ENCODE measurements around the gene MSMB. TPM values are rescaled to one million over a fixed set of nuclear protein-coding genes. Genes with fewer than 3 reads are reported as not detected.

Gene MSMB
- total and polyA plus RNA-seq, 2 of the 4 experiments (the other 2 are of a cell fraction), result not detected

- Histone ChIP-seq H2BK15ac (ENCODE audit: low read depth, low read length) (no peak overlapping the region), H2AK9ac (replicated peaks; ENCODE audit: low read depth, low read length, poor library complexity) (no peak overlapping the region), H2BK120ac (ENCODE audit: low read depth, low read length) (no peak overlapping the region), H3K27me3 (ENCODE audit: control insufficient read depth, insufficient read depth, low read length) (no peaks in the 10 kb centered on the region), H3K9me1 (ENCODE audit: insufficient read depth, low read length) (no peaks in the 10 kb centered on the region), H4K5ac (ENCODE audit: low read depth, low read length) (no peak overlapping the region), H3K27ac (ENCODE audit: insufficient read depth, low read length) (no peak overlapping the region), H3K18ac (ENCODE audit: low read depth, low read length) (no peak overlapping the region), H3K4ac (ENCODE audit: low read depth, low read length) (no peak overlapping the region), H3K9me3 (ENCODE audit: control insufficient read depth, insufficient read depth, low read length) (no peaks in the 10 kb centered on the region), H2AFZ (replicated peaks; ENCODE audit: low read length, poor library complexity) (no peak overlapping the region), H2BK20ac (ENCODE audit: low read depth, low read length) (no peak overlapping the region), H3K9ac (ENCODE audit: low read depth, low read length) (no peak overlapping the region), H2AK5ac (ENCODE audit: low read depth, low read length) (no peak overlapping the region), H3K4me2 (ENCODE audit: low read depth, low read length) (no peak overlapping the region), H3K36me3 (ENCODE audit: control insufficient read depth, insufficient read depth, low read length) (peaks cover 52% of the 10 kb centered on the region), H4K20me1 (ENCODE audit: insufficient read depth, low read length) (peaks cover 5% of the 10 kb centered on the region; the same call in 1 of the 2 replicates), H4K8ac (ENCODE audit: low read depth in 2 of 2, low read length in 2 of 2) (no peak overlapping the region), H3K56ac (ENCODE audit: extremely low read depth, insufficient read depth, low read length) (no peak overlapping the region), H3K4me1 (ENCODE audit: control insufficient read depth, insufficient read depth, low read length) (peaks cover 4% of the 10 kb centered on the region; the same call in 1 of the 2 replicates), H3K4me3 (ENCODE audit: insufficient read depth, low read depth, low read length) (no peak overlapping the region), H2BK5ac (ENCODE audit: low read depth, low read length, poor library complexity, severe bottlenecking) (peak overlapping the region; percentile 32), H3K23ac (ENCODE audit: low read depth, low read length) (no peak overlapping the region), H3K14ac (replicated peaks; ENCODE audit: low read depth, low read length) (no peak overlapping the region), H3K79me1 (ENCODE audit: low read depth in 1 of 2, low read length in 2 of 2) (peaks cover 20 to 50% of the 10 kb centered on the region in 2 experiments), H4K91ac (ENCODE audit: insufficient read depth, low read depth, low read length) (no peak overlapping the region)
- WGBS, 2 experiments (ENCODE audit: extremely low coverage in 2 of 2, insufficient read length in 1 of 2), result no CpG with 5 or more reads among the region's 2 CpGs
- ATAC-seq (ENCODE audit: low read depth), result no peak
- DNase-seq, result no peak
- TF ChIP-seq RFX5 (IDR thresholded peaks at IDR 0.05; ENCODE audit: low read depth, low read length) (no peak), POLR2A (IDR thresholded peaks at IDR 0.05; ENCODE audit: low read depth, low read length) (no peak), CEBPB (IDR thresholded peaks at IDR 0.05; ENCODE audit: low read depth, low read length) (no peak), CHD1 (IDR thresholded peaks at IDR 0.05; ENCODE audit: low read depth, low read length) (no peak), ELK1 (IDR thresholded peaks at IDR 0.05; ENCODE audit: borderline replicate concordance, low read depth, low read length) (no peak), RCOR1 (IDR thresholded peaks at IDR 0.05; ENCODE audit: insufficient replicate concordance, low read length) (no peak), USF2 (IDR thresholded peaks at IDR 0.05; ENCODE audit: low read depth, low read length) (no peak), MXI1 (IDR thresholded peaks at IDR 0.05; ENCODE audit: borderline replicate concordance, low read depth, low read length) (no peak), BHLHE40 (IDR thresholded peaks at IDR 0.05; ENCODE audit: low read depth, low read length) (no peak), SMC3 (IDR thresholded peaks at IDR 0.05; ENCODE audit: low read depth, low read length) (no peak), MAFK (IDR thresholded peaks at IDR 0.05; ENCODE audit: low read depth, low read length) (no peak), NFE2L2 (IDR thresholded peaks at IDR 0.05; ENCODE audit: low read depth, low read length) (no peak), CTCF (conservative IDR thresholded peaks at IDR 0.05; ENCODE audit: low read depth, low read length) (no peak), FOS (IDR thresholded peaks at IDR 0.05; ENCODE audit: low read depth, low read length) (no peak), RAD21 (IDR thresholded peaks at IDR 0.05; ENCODE audit: low read length) (no peak), MAZ (IDR thresholded peaks at IDR 0.05; ENCODE audit: borderline replicate concordance, low read depth, low read length) (no peak)
- BruUV-seq (replicated peaks), result no TSS peak
- in situ Hi-C loops (cut with MboI; ENCODE audit: low sequenced_read_pairs) (loop anchor here (25.0 kb wide), 1 partner anchor 1018 kb away; the partner anchor contains the start of gene DEPP1), dilution Hi-C loops (cut with HindIII; ENCODE audit: low sequenced_read_pairs, unreplicated experiment) (no loop called here), intact Hi-C loops (cut with micrococcal nuclease) (no loop called here)
- POLR2A ChIA-PET (ENCODE audit: unreplicated experiment), result no interaction called here
- CTCF ChIA-PET, result interaction anchor here (1.1 kb wide), 1 partner anchor 47 kb away, joined by 3 read pairs; no protein-coding TSS in a partner anchor
These were observed 41.1 kb downstream of the MSMB start for GRCh38 chr10:46004963-46005362.
